Activated CD4-positive, CD25-positive, alpha-beta regulatory T cell treated with anti-CD3 and anti-CD28 coated beads, Interleukin-2, amount 50 U/mL, for 72 hours (primary cell): ENCODE results near the gene ANXA8L1.
"Not testable (repeated sequence)": the region's sequence is repeated elsewhere in the genome, so short reads cannot be mapped to it uniquely, and the experiment has no call there.

Experiments used
- DNase-seq: peaks from one replicate; pipeline ENCODE4 v3.0.0; 2021

Gene ANXA8L1

GRCh38 chr10:46375406-46375805, at the start of gene ANXA8L1:
ANXA8L1 (plus strand) TSS chr10:46375776; CDS start chr10:46375852, 76 bp downstream.
- DNase-seq: not testable (repeated sequence)

- no peak for DNase-seq
Observed at GRCh38 chr10:46326066-46326465, 49.5 kb upstream of the ANXA8L1 start.

GRCh38 chr10:46326971-46327370, 48.6 kb upstream of the ANXA8L1 start:
- DNase-seq: no peak

- no peak for DNase-seq
Observed at GRCh38 chr10:46327685-46328084, 47.9 kb upstream of the ANXA8L1 start.

GRCh38 chr10:46328853-46329689, 46.5 kb upstream of the ANXA8L1 start:
- no peak for DNase-seq

GRCh38 chr10:46329690-46330016, 45.9 kb upstream of the ANXA8L1 start:
- DNase-seq: no peak

GRCh38 chr10:46330894-46331293, 44.7 kb upstream of the ANXA8L1 start:
- DNase-seq: no peak

GRCh38 chr10:46365484-46365883, 10.1 kb upstream of the ANXA8L1 start:
- DNase-seq: not testable (repeated sequence)

GRCh38 chr10:46367209-46367608, 8.4 kb upstream of the ANXA8L1 start:
- not testable (repeated sequence) for DNase-seq

- DNase-seq: not testable (repeated sequence)
Observed at GRCh38 chr10:46367666-46368240, 7.8 kb upstream of the ANXA8L1 start.

- DNase-seq: not testable (repeated sequence)
Observed at GRCh38 chr10:46368956-46369355, 6.6 kb upstream of the ANXA8L1 start.

- not testable (repeated sequence) for DNase-seq
Observed at GRCh38 chr10:46374410-46374809, 1.2 kb upstream of the ANXA8L1 start.

GRCh38 chr10:46377022-46377421, 1.4 kb downstream of the ANXA8L1 start:
- not testable (repeated sequence) for DNase-seq

GRCh38 chr10:46377651-46378050, 2.1 kb downstream of the ANXA8L1 start:
- DNase-seq: not testable (repeated sequence)

- not testable (repeated sequence) for DNase-seq
Observed at GRCh38 chr10:46378108-46378507, 2.5 kb downstream of the ANXA8L1 start.

GRCh38 chr10:46379233-46379848, 3.8 kb downstream of the ANXA8L1 start:
- DNase-seq: not testable (repeated sequence)

- DNase-seq: not testable (repeated sequence)
Observed at GRCh38 chr10:46385858-46386257, 10.3 kb downstream of the ANXA8L1 start.

- not testable (repeated sequence) for DNase-seq
Observed at GRCh38 chr10:46386694-46387093, 11.1 kb downstream of the ANXA8L1 start.

GRCh38 chr10:46387309-46387902, 11.8 kb downstream of the ANXA8L1 start:
- not testable (repeated sequence) for DNase-seq

GRCh38 chr10:46391422-46391821, 15.8 kb downstream of the ANXA8L1 start:
- not testable (repeated sequence) for DNase-seq

- DNase-seq: not testable (repeated sequence)
Observed at GRCh38 chr10:46396441-46397279, 21.1 kb downstream of the ANXA8L1 start.

- DNase-seq: not testable (repeated sequence)
Observed at GRCh38 chr10:46397767-46398166, 22.2 kb downstream of the ANXA8L1 start.
